Measurements from ENCODE around the gene NKX2-1. TPM values are rescaled to one million over a fixed set of nuclear protein-coding genes. Genes with fewer than 3 reads are reported as not detected.

NKX2-1 gene
- total RNA-seq, 1 donor: not detected

Other genes with a start within 250 kb of the NKX2-1 start
- gene MBIP, start 199.6 kb downstream of the NKX2-1 start, total RNA-seq: 6.7 TPM
- under 0.01 TPM for gene NKX2-8, start 62.4 kb upstream of the NKX2-1 start, total RNA-seq
- gene PAX9, start 141.6 kb upstream of the NKX2-1 start, total RNA-seq: under 0.01 TPM